KMS-11 (cell line): ENCODE results near the gene INHBC.

Experiments
- H2AFZ ChIP-seq: fragments of 200-600 bp; sonication (generic); 2 replicates; pipeline ENCODE4 v1.6.1; 2016; ENCODE audit warnings: antibody characterized with exemption, mixed run types, low read depth
- H3K27ac ChIP-seq: fragments of 200-600 bp; sonication (generic); 2 replicates; pipeline ENCODE4 v1.6.1; 2016; ENCODE audit warnings: mild to moderate bottlenecking, mixed run types
- H3K27me3 ChIP-seq: fragments of 200-600 bp; sonication (generic); 2 replicates; pipeline ENCODE4 v1.6.1; 2017; ENCODE audit warnings: mild to moderate bottlenecking, low read depth, mixed run types, moderate library complexity; ENCODE audit not compliant: insufficient read depth
- H3K36me3 ChIP-seq: fragments of 200-600 bp; sonication (generic); 2 replicates; pipeline ENCODE4 v1.6.1; 2017; ENCODE audit warnings: mild to moderate bottlenecking, mixed run types; ENCODE audit not compliant: insufficient read depth
- H3K4me1 ChIP-seq: fragments of 200-600 bp; sonication (generic); 2 replicates; pipeline ENCODE4 v1.6.1; 2016; ENCODE audit warnings: mild to moderate bottlenecking, low read depth, mixed run types; ENCODE audit not compliant: poor library complexity, severe bottlenecking
- H3K4me2 ChIP-seq: fragments of 200-600 bp; sonication (generic); 2 replicates; pipeline ENCODE4 v1.7.0; 2016; ENCODE audit warnings: mild to moderate bottlenecking, mixed run types
- H3K4me3 ChIP-seq: fragments of 200-600 bp; sonication (generic); IDR thresholded peaks from 2 replicates; pipeline ENCODE4 v1.6.1; 2017; ENCODE audit warnings: low read depth, low read length, mixed read lengths; ENCODE audit not compliant: insufficient read depth
- H3K79me2 ChIP-seq: fragments of 200-600 bp; sonication (generic); 2 replicates; pipeline ENCODE4 v1.6.1; 2016; ENCODE audit warnings: low read depth, mixed run types; ENCODE audit not compliant: insufficient read depth
- H3K9ac ChIP-seq: fragments of 200-600 bp; sonication (generic); 2 replicates; pipeline ENCODE4 v1.6.1; 2016; ENCODE audit warnings: mild to moderate bottlenecking, mixed run types
- H4K20me1 ChIP-seq: fragments of 200-600 bp; sonication (generic); 2 replicates; pipeline ENCODE4 v1.6.1; 2016; ENCODE audit warnings: mild to moderate bottlenecking, mixed run types; ENCODE audit not compliant: insufficient read depth
- TF ChIP-seq, protein P1 (sequence below): fragments of 200-600 bp; sonication (generic); conservative IDR thresholded peaks from 2 replicates; pipeline ENCODE4 v1.6.1; 2017; ENCODE audit warnings: low read depth, mild to moderate bottlenecking, antibody characterized with exemption, low read length, moderate library complexity, mixed read lengths

INHBC gene

GRCh38 chr12:57483466-57483865 lies 48.9 kb downstream of the INHBC start:
- Histone ChIP-seq H4K20me1 (no peaks in the 10 kb centered on the region), H3K27ac (no peak overlapping the region), H3K79me2 (peaks cover 6% of the 10 kb centered on the region), H3K4me1 (peaks cover 3% of the 10 kb centered on the region), H3K36me3 (no peaks in the 10 kb centered on the region), H3K4me2 (no peak overlapping the region), H3K9ac (no peak overlapping the region), H3K4me3 (no peak overlapping the region), H3K27me3 (peaks cover 22% of the 10 kb centered on the region), H2AFZ (no peak overlapping the region)
- TF ChIP-seq, protein P1, sequence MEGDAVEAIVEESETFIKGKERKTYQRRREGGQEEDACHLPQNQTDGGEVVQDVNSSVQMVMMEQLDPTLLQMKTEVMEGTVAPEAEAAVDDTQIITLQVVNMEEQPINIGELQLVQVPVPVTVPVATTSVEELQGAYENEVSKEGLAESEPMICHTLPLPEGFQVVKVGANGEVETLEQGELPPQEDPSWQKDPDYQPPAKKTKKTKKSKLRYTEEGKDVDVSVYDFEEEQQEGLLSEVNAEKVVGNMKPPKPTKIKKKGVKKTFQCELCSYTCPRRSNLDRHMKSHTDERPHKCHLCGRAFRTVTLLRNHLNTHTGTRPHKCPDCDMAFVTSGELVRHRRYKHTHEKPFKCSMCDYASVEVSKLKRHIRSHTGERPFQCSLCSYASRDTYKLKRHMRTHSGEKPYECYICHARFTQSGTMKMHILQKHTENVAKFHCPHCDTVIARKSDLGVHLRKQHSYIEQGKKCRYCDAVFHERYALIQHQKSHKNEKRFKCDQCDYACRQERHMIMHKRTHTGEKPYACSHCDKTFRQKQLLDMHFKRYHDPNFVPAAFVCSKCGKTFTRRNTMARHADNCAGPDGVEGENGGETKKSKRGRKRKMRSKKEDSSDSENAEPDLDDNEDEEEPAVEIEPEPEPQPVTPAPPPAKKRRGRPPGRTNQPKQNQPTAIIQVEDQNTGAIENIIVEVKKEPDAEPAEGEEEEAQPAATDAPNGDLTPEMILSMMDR = no peak

DNA sequence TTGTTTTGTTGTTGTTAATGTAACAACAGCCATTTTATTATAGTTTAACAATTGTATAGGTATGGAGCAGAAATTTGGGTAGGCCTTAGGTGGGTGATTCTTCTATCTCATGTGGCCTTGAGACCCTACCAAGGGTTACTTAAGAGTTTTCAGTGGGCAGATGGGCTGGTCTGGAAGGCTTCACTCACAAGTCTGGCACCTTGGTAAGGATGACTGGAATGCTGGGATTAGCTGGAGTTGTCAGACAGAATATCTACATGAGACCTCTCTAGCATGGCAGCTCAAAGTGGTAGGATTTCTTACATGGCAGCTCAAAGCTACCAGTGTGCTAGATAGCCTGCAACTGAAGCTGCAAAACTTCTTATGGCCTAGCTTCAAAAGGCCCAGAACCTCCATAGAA lies 51.1 kb downstream of the INHBC start:
- Histone ChIP-seq H3K36me3 (peaks cover 17% of the 10 kb centered on the region; the same call in 1 of the 2 replicates), H3K4me1 (peaks cover 22% of the 10 kb centered on the region), H3K4me3 (no peak overlapping the region), H4K20me1 (no peaks in the 10 kb centered on the region), H3K27ac (no peak overlapping the region), H3K79me2 (peaks cover 26% of the 10 kb centered on the region), H2AFZ (no peak overlapping the region), H3K9ac (no peak overlapping the region), H3K27me3 (peaks cover 14% of the 10 kb centered on the region), H3K4me2 (no peak overlapping the region)
- TF ChIP-seq, protein P1 = no peak

GRCh38 chr12:57487055-57487596 lies 52.5 kb downstream of the INHBC start:
- Histone ChIP-seq H3K27ac (no peak overlapping the region), H3K79me2 (peaks cover 37% of the 10 kb centered on the region), H3K4me1 (peaks cover 27% of the 10 kb centered on the region), H4K20me1 (no peaks in the 10 kb centered on the region), H3K27me3 (peaks cover under 1% of the 10 kb centered on the region; the same call in 1 of the 2 replicates), H3K4me2 (peak overlapping the region; percentile 21; the same call in 1 of the 2 replicates), H3K4me3 (no peak overlapping the region), H2AFZ (peak overlapping the region; percentile 48; the same call in 1 of the 2 replicates), H3K9ac (no peak overlapping the region), H3K36me3 (peaks cover 27% of the 10 kb centered on the region; the same call in 1 of the 2 replicates)
- TF ChIP-seq, protein P1 = no peak

DNA sequence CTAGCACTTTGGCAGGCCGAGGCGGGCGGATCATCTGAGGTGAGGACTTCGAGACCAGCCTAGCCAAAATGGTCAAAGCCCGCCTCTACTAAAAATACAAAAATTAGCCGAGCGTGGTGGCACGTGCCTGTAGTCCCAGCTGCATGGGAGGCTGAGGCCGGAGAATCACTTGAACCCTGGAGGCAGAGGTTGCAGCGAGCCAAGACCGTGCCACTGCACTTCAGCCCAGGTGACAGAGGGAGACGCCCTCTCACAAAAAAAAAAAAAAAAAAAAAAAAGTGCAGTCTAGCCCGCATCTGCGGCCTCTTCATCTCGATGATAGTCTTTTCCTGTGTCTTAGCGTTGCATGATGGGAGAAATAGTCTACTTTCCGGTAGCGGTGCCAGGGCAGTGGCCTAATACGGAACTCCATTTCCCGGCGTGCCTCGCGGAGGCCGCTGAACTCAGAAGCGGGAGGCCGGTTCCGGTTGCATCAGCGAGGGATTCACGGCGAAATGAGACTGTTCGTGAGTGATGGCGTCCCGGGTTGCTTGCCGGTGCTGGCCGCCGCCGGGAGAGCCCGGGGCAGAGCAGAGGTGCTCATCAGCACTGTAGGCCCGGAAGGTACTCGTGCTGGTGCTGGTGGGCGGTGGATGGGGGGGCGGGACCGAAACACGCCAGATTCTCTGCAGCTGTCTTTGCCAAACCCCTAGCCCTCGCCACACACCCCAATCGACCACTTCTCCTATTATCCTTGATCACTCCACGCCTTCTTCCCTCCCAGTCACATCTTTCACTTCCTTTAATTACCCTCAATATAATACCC lies 53.2 kb downstream of the INHBC start, which contains the start of gene MARS1:
TSS of gene MARS1 (plus strand) at position 472 of the 805 bp plus-strand sequence. CDS start at position 495, 23 bp downstream.
- Histone ChIP-seq H3K79me2 (peaks cover 37% of the 10 kb centered on the region), H2AFZ (peak within 1 kb of the TSS; percentile 48; the same call in 1 of the 2 replicates), H3K36me3 (peaks cover 27% of the 10 kb centered on the region; the same call in 1 of the 2 replicates), H3K27me3 (no peaks in the 10 kb centered on the region; the same call in 1 of the 2 replicates), H3K4me3 (peak within 1 kb of the TSS; percentile 92), H4K20me1 (no peaks in the 10 kb centered on the region), H3K27ac (peak within 1 kb of the TSS; percentile 41), H3K4me1 (peaks cover 27% of the 10 kb centered on the region), H3K9ac (peak within 1 kb of the TSS; percentile 64), H3K4me2 (peak within 1 kb of the TSS; percentile 77)
- TF ChIP-seq, protein P1 = 0 out of 2 replicates have a peak, but pooled peaks have one; percentile 16
